Spleen (tissue), 11 donors: ENCODE data around the gene KDM2B. TPM values are rescaled to one million over a fixed set of nuclear protein-coding genes. Genes with fewer than 3 reads are reported as not detected.

Experiments used
- DNase-seq: peaks from one replicate; pipeline ENCODE4 v3.0.0-alpha.2; 2020
- H3K27ac ChIP-seq, 8 donors: fragments of 200-600 bp; sonication (generic) in 7 of 8; 1 replicate in 4 of 8; 2 replicates in 4 of 8; pipeline versions ENCODE4 v1.5.0 to v1.8.0; 2016 to 2021; ENCODE audit warnings: inconsistent platforms in 4 of 8, mild to moderate bottlenecking in 4 of 8, moderate library complexity in 1 of 8
- H3K27me3 ChIP-seq, 7 donors: fragments of 200-600 bp; sonication (generic) in 6 of 7; replicated peaks in 1 of 7; 1 replicate in 4 of 7; 2 replicates in 3 of 7; pipeline versions ENCODE4 v1.5.0 to v1.8.0; 2016 to 2021; ENCODE audit warnings: inconsistent platforms in 3 of 7, mild to moderate bottlenecking in 1 of 7
- H3K36me3 ChIP-seq, 6 donors: fragments of 200-600 bp; sonication (generic) in 5 of 6; 1 replicate in 4 of 6; 2 replicates in 2 of 6; pipeline versions ENCODE4 v1.5.0 to v1.8.0; 2016 to 2021; ENCODE audit warnings: inconsistent platforms in 2 of 6
- H3K4me1 ChIP-seq, 6 donors: fragments of 200-600 bp; sonication (generic) in 5 of 6; 1 replicate in 3 of 6; 2 replicates in 3 of 6; pipeline versions ENCODE4 v1.5.0 to v1.8.0; 2016 to 2021; ENCODE audit warnings: inconsistent platforms in 3 of 6
- H3K4me3 ChIP-seq, 8 donors: fragments of 200-600 bp; sonication (generic) in 7 of 8; 1 replicate in 4 of 8; 2 replicates in 4 of 8; pipeline versions ENCODE4 v1.5.0 to v1.8.0; 2016 to 2021; ENCODE audit warnings: inconsistent platforms in 4 of 8, mild to moderate bottlenecking in 4 of 8, moderate library complexity in 2 of 8
- H3K9me3 ChIP-seq, 8 donors: fragments of 200-600 bp; sonication (generic) in 7 of 8; 1 replicate in 4 of 8; 2 replicates in 4 of 8; pipeline versions ENCODE4 v1.5.0 to v1.8.0; 2016 to 2021; ENCODE audit warnings: inconsistent platforms in 4 of 8
- CTCF ChIP-seq, 11 experiments: fragments of 200-600 bp in 7 of 11; fragments of 450-650 bp in 4 of 11; sonication (generic) in 4 of 11; IDR thresholded peaks in 8 of 11; conservative IDR thresholded peaks in 3 of 11; 1 replicate in 7 of 11; 2 replicates in 4 of 11; pipeline versions ENCODE4 v1.4.0 to v1.8.0; 2016 to 2021; ENCODE audit warnings: antibody characterized with exemption in 11 of 11, inconsistent platforms in 4 of 11, mild to moderate bottlenecking in 1 of 11
- POLR2A ChIP-seq, 3 donors: fragments of 450-650 bp; IDR thresholded peaks; one replicate each; pipeline ENCODE4 v1.5.1; 2017; ENCODE audit warnings: antibody characterized with exemption in 3 of 3, mild to moderate bottlenecking in 1 of 3
- POLR2AphosphoS5 ChIP-seq, 3 donors: sonication (generic); formaldehyde crosslinking; IDR thresholded peaks; one replicate each; pipeline ENCODE4 v1.5.1; 2017; ENCODE audit warnings: antibody characterized with exemption in 3 of 3
- WGBS, 5 donors: extraction: QIAGEN DNeasy Blood & Tissue Kit in 3 of 5; methylation state at CpG; one replicate each; pipeline versions ENCODE4 v1.1.5 to v1.1.7; 2013 to 2018; 5-methylcytosine and 5-hydroxymethylcytosine counted together
- intact Hi-C: fragments of 100-400 bp; cut with DNase I; formaldehyde crosslinking; loops from one replicate; pipeline ENCODE4 v1.15.0; 2023; ENCODE audit warnings: low total_unique reads
- polyA plus RNA-seq, 3 donors: library from polyadenylated mRNA; stranded (reverse); fragments of 200-250 nt; gene quantifications; one replicate each; pipeline ENCODE4 v1.2.1, GENCODE V29; 2013
- total RNA-seq, 7 donors: library from RNA; depleted of rRNA in 3 of 7; stranded (reverse); fragments of >200 nt in 3 of 7; fragmentation: NEBNext Ultra II Directional in 4 of 7; extraction: Animal tissue kit (Norgen Biotek cat#: 25700) in 4 of 7; gene quantifications; one replicate each; pipeline versions ENCODE4 v1.1.0 to v1.2.1, GENCODE V29; 2016 to 2021
- donor health status: healthy with polysubstance abuse.
- donor health status: DM: no; HTN: no; CAD: no; lungs with moderate emphysema.
- donor health status: DM: no; HTN: no; CAD: no.
- donor health status: Bipolar disorder and iron deficiency.
- donor health status: healthy.
- donor health status: DM: no; HTN: no; CAD: no.
- donor health status: DM: yes; HTN: yes; CAD: no.

Gene KDM2B
- total and polyA plus RNA-seq, 10 donors, result 20.8 to 56.2 (median 40.1) TPM

GRCh38 chr12:121514184-121514742 is 66.6 kb downstream of the KDM2B start:
- no peaks in the 10 kb centered on the region for H3K9me3 ChIP-seq
- H3K27ac ChIP-seq, result peak overlapping the region; percentile 48 to 83 (median 66)
- TF ChIP-seq POLR2A (IDR thresholded peaks at IDR 0.05) (no peak), POLR2AphosphoS5 (IDR thresholded peaks at IDR 0.05) (peak in 1 of 3 donors; percentile 6)
- H3K27me3 ChIP-seq, result no peaks in the 10 kb centered on the region
- 44 to 63% (median 59%) methylated on average over 16 of the region's 16 CpGs for WGBS, 5 donors
- peak; percentile 80 for DNase-seq
- peaks cover 0 to 19% (median 9%) of the 10 kb centered on the region in 6 donors for H3K4me1 ChIP-seq
- intact Hi-C loops, result no loop called here
- H3K36me3 ChIP-seq, result peaks cover 0 to 75% (median 26%) of the 10 kb centered on the region in 6 donors
- peak overlapping the region in 1 of 8 donors; percentile 30 for H3K4me3 ChIP-seq

- peak overlapping the region in 1 of 8 donors; percentile 30 for H3K4me3 ChIP-seq
- peak; percentile 81 for DNase-seq
- TF ChIP-seq CTCF (IDR thresholded peaks at IDR 0.05 in 8 of 11, conservative IDR thresholded peaks at IDR 0.05 in 3 of 11) (no peak), POLR2AphosphoS5 (IDR thresholded peaks at IDR 0.05) (peak; percentile 43 to 51 (median 44)), POLR2A (IDR thresholded peaks at IDR 0.05) (no peak)
- no peaks in the 10 kb centered on the region for H3K9me3 ChIP-seq
- peak overlapping the region; percentile 48 to 83 (median 66) for H3K27ac ChIP-seq
- intact Hi-C loops, result no loop called here
- peaks cover 0 to 75% (median 28%) of the 10 kb centered on the region in 6 donors for H3K36me3 ChIP-seq
- H3K4me1 ChIP-seq, result peaks cover 0 to 19% (median 9%) of the 10 kb centered on the region in 6 donors
- WGBS, 5 donors, result 76 to 91% (median 84%) methylated on average over 12 to 17 of the region's 17 CpGs
- no peaks in the 10 kb centered on the region for H3K27me3 ChIP-seq
Measured at GRCh38 chr12:121513464-121514183, 67.2 kb downstream of the KDM2B start.

GRCh38 chr12:121512561-121512960 is 68.3 kb downstream of the KDM2B start:
- H3K27ac ChIP-seq, result peak overlapping the region in 1 of 8 donors; percentile 11
- TF ChIP-seq CTCF (IDR thresholded peaks at IDR 0.05 in 8 of 11, conservative IDR thresholded peaks at IDR 0.05 in 3 of 11) (no peak), POLR2AphosphoS5 (IDR thresholded peaks at IDR 0.05) (no peak), POLR2A (IDR thresholded peaks at IDR 0.05) (no peak)

GRCh38 chr12:121511916-121512315 is 68.9 kb downstream of the KDM2B start:
- no peak overlapping the region for H3K27ac ChIP-seq
- intact Hi-C loops, result no loop called here
- TF ChIP-seq POLR2AphosphoS5 (IDR thresholded peaks at IDR 0.05) (no peak), CTCF (IDR thresholded peaks at IDR 0.05 in 8 of 11, conservative IDR thresholded peaks at IDR 0.05 in 3 of 11) (no peak), POLR2A (IDR thresholded peaks at IDR 0.05) (no peak)
- H3K36me3 ChIP-seq, result peaks cover 0 to 75% (median 36%) of the 10 kb centered on the region in 6 donors
- DNase-seq, result no peak
- H3K4me3 ChIP-seq, result no peak overlapping the region
- no peaks in the 10 kb centered on the region for H3K27me3 ChIP-seq
- H3K4me1 ChIP-seq, result peaks cover 0 to 19% (median 9%) of the 10 kb centered on the region in 6 donors
- no peaks in the 10 kb centered on the region for H3K9me3 ChIP-seq
- 82 to 91% (median 88%) methylated on average over 12 of the region's 12 CpGs for WGBS, 5 donors

More at GRCh38 chr12:121512561-121512960, 68.3 kb downstream of the KDM2B start:
- Histone ChIP-seq H3K4me1 (peaks cover 0 to 19% (median 9%) of the 10 kb centered on the region in 6 donors), H3K4me3 (no peak overlapping the region), H3K9me3 (no peaks in the 10 kb centered on the region), H3K36me3 (peaks cover 0 to 75% (median 34%) of the 10 kb centered on the region in 6 donors), H3K27me3 (no peaks in the 10 kb centered on the region)
- intact Hi-C loops, result no loop called here
- WGBS, 5 donors, result 77 to 87% (median 83%) methylated on average over 8 to 12 of the region's 12 CpGs
- DNase-seq, result no peak
